Psoas muscle (tissue), 8 donors: ENCODE measurements around the gene MYPN. TPM values are rescaled to one million over a fixed set of nuclear protein-coding genes. Genes with fewer than 3 reads are reported as not detected.

Source experiments
- ATAC-seq, 4 donors: fragments of 200-7000 bp; cut with Tn5 transposase; one replicate each; pipeline ENCODE4 v1.9.1; 2020; ENCODE audit warnings: moderate library complexity in 3 of 4, mild to moderate bottlenecking in 2 of 4
- DNase-seq, 2 donors: peaks; one replicate each; pipeline ENCODE4 v3.0.0-alpha.2; 2020
- H3K27ac ChIP-seq: fragments of 200-600 bp; one replicate; pipeline ENCODE4 v1.8.0; 2022
- H3K27me3 ChIP-seq, 3 donors: fragments of 200-600 bp in 1 of 3; one replicate each; pipeline versions ENCODE4 v1.6.1 to v1.8.0; 2013 to 2022; ENCODE audit warnings: low read length in 2 of 3, mild to moderate bottlenecking in 2 of 3, moderate library complexity in 1 of 3; ENCODE audit not compliant: insufficient read depth in 3 of 3
- H3K36me3 ChIP-seq, 2 donors: fragments of 200-600 bp in 1 of 2; one replicate each; pipeline versions ENCODE4 v1.6.1 to v1.8.0; 2013 to 2022; ENCODE audit warnings: low read depth in 1 of 2, mild to moderate bottlenecking in 1 of 2, moderate library complexity in 1 of 2; ENCODE audit not compliant: insufficient read depth in 1 of 2
- H3K4me1 ChIP-seq: fragments of 200-600 bp; one replicate; pipeline ENCODE4 v1.8.0; 2022
- H3K4me3 ChIP-seq: fragments of 200-600 bp; one replicate; pipeline ENCODE4 v1.8.0; 2022; ENCODE audit warnings: mild to moderate bottlenecking
- H3K9me3 ChIP-seq: fragments of 200-600 bp; one replicate; pipeline ENCODE4 v1.8.0; 2022
- WGBS, 3 donors: extraction: QIAGEN DNeasy Blood & Tissue Kit; methylation state at CpG; one replicate each; pipeline versions ENCODE4 v1.1.6 to v1.1.7; 2013; 5-methylcytosine and 5-hydroxymethylcytosine counted together
- intact Hi-C, 2 donors: fragments of 100-400 bp; cut with DNase I; formaldehyde crosslinking; loops; one replicate each; pipeline versions ENCODE4 v1.11.0 to v1.14.2; 2022
- polyA plus RNA-seq, 3 donors: library from polyadenylated mRNA; stranded (reverse); fragments of 200-250 nt; gene quantifications; one replicate each; pipeline ENCODE4 v1.2.3, GENCODE V29; 2013
- total RNA-seq, 4 donors: library from RNA; stranded (reverse); fragmentation: NEBNext Ultra II Directional in 2 of 4; extraction: Animal tissue kit (Norgen Biotek cat#: 25700) in 2 of 4; gene quantifications; one replicate each; pipeline versions ENCODE4 v1.2.1 to v1.2.4, GENCODE V29; 2021 to 2023
- TF ChIP-seq, protein P1 (sequence below): fragments of 200-600 bp; IDR thresholded peaks from one replicate; pipeline ENCODE4 v1.8.0; 2022; ENCODE audit warnings: antibody characterized with exemption
- donor health status: healthy with polysubstance abuse.
- donor health status: DM: no; HTN: no; CAD: no; lungs with moderate emphysema.
- donor health status: Bipolar disorder and iron deficiency.
- donor health status: healthy.
- donor health status: DM: yes; HTN: yes; CAD: no.
- donor health status: DM: no; HTN: no; CAD: no.
- donor health status: DM: no; HTN: no; CAD: no.
- donor health status: DM: yes; HTN: yes; CAD: no.

Gene MYPN
- total and polyA plus RNA-seq, 7 donors: 24.3 to 376 (median 216) TPM

DNA sequence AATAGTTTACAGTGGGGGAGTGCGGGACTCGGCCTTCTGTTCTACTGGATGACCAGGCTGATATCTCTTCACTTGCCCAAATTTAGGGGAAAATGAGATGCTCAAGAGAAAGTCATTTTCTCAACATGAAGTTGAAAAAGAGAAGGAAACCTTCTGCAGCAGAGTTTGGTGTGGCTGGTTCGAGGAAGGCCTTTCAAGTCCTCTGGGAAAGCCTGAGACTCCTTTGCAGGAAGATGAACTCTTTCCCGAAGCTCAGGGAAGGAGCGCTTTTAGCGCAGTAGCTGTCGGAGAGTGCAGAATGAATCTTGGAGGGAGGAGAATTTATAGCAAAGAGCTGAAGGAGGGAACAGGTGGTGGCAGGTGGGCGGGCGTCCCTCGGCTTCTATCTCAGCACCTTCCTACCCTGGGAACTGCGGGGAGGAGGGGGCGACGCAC is 122.5 kb downstream of the MYPN start, which contains the start of gene ATOH7:
Gene ATOH7 (minus strand): TSS at position 297 of the 435 bp plus-strand sequence. CDS start 436 bp downstream, outside the sequence.
- H3K27ac ChIP-seq: peak within 1 kb of the TSS; percentile 51
- DNase-seq: no peak
- intact Hi-C loops: no loop called here
- no peaks in the 10 kb centered on the region for H3K9me3 ChIP-seq
- H3K27me3 ChIP-seq: no peaks in the 10 kb centered on the region
- H3K4me1 ChIP-seq: peaks cover 3% of the 10 kb centered on the region
- ATAC-seq: no peak
- H3K4me3 ChIP-seq: peak within 1 kb of the TSS; percentile 70
- WGBS, 3 donors: 33 to 44% (median 41%) methylated on average over 13 of the region's 13 CpGs
- TF ChIP-seq, protein P1, sequence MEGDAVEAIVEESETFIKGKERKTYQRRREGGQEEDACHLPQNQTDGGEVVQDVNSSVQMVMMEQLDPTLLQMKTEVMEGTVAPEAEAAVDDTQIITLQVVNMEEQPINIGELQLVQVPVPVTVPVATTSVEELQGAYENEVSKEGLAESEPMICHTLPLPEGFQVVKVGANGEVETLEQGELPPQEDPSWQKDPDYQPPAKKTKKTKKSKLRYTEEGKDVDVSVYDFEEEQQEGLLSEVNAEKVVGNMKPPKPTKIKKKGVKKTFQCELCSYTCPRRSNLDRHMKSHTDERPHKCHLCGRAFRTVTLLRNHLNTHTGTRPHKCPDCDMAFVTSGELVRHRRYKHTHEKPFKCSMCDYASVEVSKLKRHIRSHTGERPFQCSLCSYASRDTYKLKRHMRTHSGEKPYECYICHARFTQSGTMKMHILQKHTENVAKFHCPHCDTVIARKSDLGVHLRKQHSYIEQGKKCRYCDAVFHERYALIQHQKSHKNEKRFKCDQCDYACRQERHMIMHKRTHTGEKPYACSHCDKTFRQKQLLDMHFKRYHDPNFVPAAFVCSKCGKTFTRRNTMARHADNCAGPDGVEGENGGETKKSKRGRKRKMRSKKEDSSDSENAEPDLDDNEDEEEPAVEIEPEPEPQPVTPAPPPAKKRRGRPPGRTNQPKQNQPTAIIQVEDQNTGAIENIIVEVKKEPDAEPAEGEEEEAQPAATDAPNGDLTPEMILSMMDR: no peak
- no peaks in the 10 kb centered on the region for H3K36me3 ChIP-seq

DNA sequence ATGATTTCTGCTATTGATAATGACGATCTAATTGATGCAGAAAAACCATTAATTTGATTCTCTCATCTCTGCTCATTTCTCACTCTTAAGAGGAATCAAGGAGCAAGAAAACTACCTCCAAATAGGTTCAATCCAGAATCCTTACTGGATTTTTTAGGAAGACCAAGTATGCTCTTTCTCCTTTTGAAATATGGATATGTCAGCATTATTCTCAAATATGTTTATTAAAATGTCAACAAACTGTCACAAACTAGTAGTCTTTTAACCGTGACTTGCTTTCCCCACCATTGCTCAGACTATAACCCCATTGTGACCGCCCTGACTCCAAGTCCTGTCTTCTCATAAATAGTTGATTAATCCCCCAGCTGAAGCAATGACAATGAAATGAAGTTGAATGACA is 123.8 kb downstream of the MYPN start:
- Histone ChIP-seq H3K36me3 (no peaks in the 10 kb centered on the region), H3K4me3 (no peak overlapping the region), H3K27me3 (no peaks in the 10 kb centered on the region), H3K4me1 (peaks cover 3% of the 10 kb centered on the region), H3K27ac (no peak overlapping the region), H3K9me3 (no peaks in the 10 kb centered on the region)
- DNase-seq (no peak), ATAC-seq (no peak)
- TF ChIP-seq, protein P1: no peak
- intact Hi-C loops: no loop called here
- WGBS, 3 donors: 85 to 94% (median 86%) methylated on average over 3 of the region's 3 CpGs

- intact Hi-C loops: loop anchor here in 1 of 2 donors (5.0 kb wide), 1 partner anchor 92 kb away; no protein-coding TSS in a partner anchor
- Histone ChIP-seq H3K27me3 (no peaks in the 10 kb centered on the region), H3K27ac (no peak overlapping the region), H3K4me1 (peaks cover 3% of the 10 kb centered on the region), H3K4me3 (no peak overlapping the region), H3K9me3 (no peaks in the 10 kb centered on the region), H3K36me3 (no peaks in the 10 kb centered on the region)
- TF ChIP-seq, protein P1: no peak
- DNase-seq (no peak), ATAC-seq (no peak)
- 77 to 84% (median 84%) methylated on average over 2 of the region's 2 CpGs for WGBS, 3 donors
Measured at GRCh38 chr10:68235111-68235510, 125.8 kb downstream of the MYPN start.

- TF ChIP-seq, protein P1: no peak
- intact Hi-C loops: loop anchor here in 1 of 2 donors (5.0 kb wide), 1 partner anchor 92 kb away; no protein-coding TSS in a partner anchor
- peaks cover 3% of the 10 kb centered on the region for H3K4me1 ChIP-seq
- H3K9me3 ChIP-seq: no peaks in the 10 kb centered on the region
- ATAC-seq (no peak), DNase-seq (no peak)
- no peak overlapping the region for H3K4me3 ChIP-seq
- no peaks in the 10 kb centered on the region for H3K27me3 ChIP-seq
- H3K36me3 ChIP-seq: no peaks in the 10 kb centered on the region
- H3K27ac ChIP-seq: no peak overlapping the region
Measured at GRCh38 chr10:68235581-68235980, 126.3 kb downstream of the MYPN start.

- ATAC-seq (no peak), DNase-seq (no peak)
- Histone ChIP-seq H3K4me1 (no peaks in the 10 kb centered on the region), H3K9me3 (no peaks in the 10 kb centered on the region), H3K27me3 (no peaks in the 10 kb centered on the region), H3K4me3 (no peak overlapping the region), H3K36me3 (no peaks in the 10 kb centered on the region), H3K27ac (no peak overlapping the region)
- 91 to 94% (median 92%) methylated on average over 3 of the region's 3 CpGs for WGBS, 3 donors
- intact Hi-C loops: loop anchor here in 1 of 2 donors (5.0 kb wide), 1 partner anchor 90 kb away; no protein-coding TSS in a partner anchor
- TF ChIP-seq, protein P1: no peak
Measured at GRCh38 chr10:68237173-68237572, 127.9 kb downstream of the MYPN start.
